ENCODE data around the gene CFAP43. TPM values are rescaled to one million over a fixed set of nuclear protein-coding genes. Genes with fewer than 3 reads are reported as not detected.

CFAP43 gene
- total and polyA plus RNA-seq, 8 donors = under 0.01 to 2.0 (median 0.25) TPM; not detected in 3

DNA sequence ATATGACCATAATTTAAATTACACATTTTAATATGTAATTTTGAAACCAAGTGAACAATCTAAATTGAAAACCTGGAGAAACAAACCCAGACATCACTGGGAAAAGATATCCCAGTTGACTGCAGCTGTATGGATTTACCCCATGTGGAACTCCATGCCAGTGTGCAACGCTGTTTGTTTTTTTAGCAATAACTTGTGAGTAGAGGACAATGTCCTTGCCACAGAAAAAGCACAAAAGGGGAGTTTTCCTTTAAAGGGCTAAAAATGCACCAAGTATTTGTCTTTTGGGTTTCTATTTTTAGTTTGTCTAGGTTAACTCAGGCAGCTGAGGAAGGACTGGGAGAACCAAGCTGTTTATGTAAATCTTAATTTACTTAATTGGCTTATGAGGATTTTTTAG is 131.4 kb downstream of the CFAP43 start:
- intact Hi-C loops (cut with DNase I; ENCODE audit: low total_unique reads) = no loop called here
- Histone ChIP-seq H3K27me3 (no peaks in the 10 kb centered on the region), H3K27ac (no peak overlapping the region), H3K4me1 (no peaks in the 10 kb centered on the region), H3K9me3 (peaks cover 0 to 9% (median 0%) of the 10 kb centered on the region in 4 donors), H3K4me3 (no peak overlapping the region), H3K36me3 (no peaks in the 10 kb centered on the region)
- 0% methylated on average over 1 of the region's 1 CpG for WGBS, 5 donors
- TF ChIP-seq, protein P1, sequence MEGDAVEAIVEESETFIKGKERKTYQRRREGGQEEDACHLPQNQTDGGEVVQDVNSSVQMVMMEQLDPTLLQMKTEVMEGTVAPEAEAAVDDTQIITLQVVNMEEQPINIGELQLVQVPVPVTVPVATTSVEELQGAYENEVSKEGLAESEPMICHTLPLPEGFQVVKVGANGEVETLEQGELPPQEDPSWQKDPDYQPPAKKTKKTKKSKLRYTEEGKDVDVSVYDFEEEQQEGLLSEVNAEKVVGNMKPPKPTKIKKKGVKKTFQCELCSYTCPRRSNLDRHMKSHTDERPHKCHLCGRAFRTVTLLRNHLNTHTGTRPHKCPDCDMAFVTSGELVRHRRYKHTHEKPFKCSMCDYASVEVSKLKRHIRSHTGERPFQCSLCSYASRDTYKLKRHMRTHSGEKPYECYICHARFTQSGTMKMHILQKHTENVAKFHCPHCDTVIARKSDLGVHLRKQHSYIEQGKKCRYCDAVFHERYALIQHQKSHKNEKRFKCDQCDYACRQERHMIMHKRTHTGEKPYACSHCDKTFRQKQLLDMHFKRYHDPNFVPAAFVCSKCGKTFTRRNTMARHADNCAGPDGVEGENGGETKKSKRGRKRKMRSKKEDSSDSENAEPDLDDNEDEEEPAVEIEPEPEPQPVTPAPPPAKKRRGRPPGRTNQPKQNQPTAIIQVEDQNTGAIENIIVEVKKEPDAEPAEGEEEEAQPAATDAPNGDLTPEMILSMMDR (IDR thresholded peaks at IDR 0.05) = no peak
- TF ChIP-seq POLR2A (IDR thresholded peaks at IDR 0.05) = no peak
- no peak for TF ChIP-seq POLR2AphosphoS5 (IDR thresholded peaks at IDR 0.05)
- no peak for TF ChIP-seq EP300 (IDR thresholded peaks at IDR 0.05)
- DNase-seq = no peak

DNA sequence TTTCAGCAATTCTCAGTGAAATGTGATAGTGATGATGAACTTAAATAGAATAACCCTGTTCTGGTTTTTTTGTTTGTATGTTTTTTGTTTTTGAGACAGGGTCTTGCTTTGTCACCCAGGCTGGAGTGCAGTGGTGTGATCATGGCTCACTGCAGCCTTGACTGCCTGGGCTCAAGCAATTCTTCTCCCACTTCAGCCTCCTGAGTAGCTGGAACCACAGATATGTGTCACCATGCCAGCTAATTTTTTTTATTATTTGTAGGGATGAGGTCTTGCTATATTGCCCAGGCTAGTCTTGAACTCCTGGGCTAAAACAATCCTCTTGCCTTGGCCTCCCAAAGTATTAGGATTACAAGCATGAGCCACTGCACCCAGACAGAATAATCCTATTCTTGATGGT is 132.2 kb downstream of the CFAP43 start:
- Histone ChIP-seq H3K36me3 (no peaks in the 10 kb centered on the region), H3K4me1 (no peaks in the 10 kb centered on the region), H3K9me3 (peaks cover 0 to 9% (median 0%) of the 10 kb centered on the region in 4 donors), H3K27ac (no peak overlapping the region), H3K4me3 (no peak overlapping the region), H3K27me3 (no peaks in the 10 kb centered on the region)
- DNase-seq = no peak
- intact Hi-C loops (cut with DNase I; ENCODE audit: low total_unique reads) = no loop called here
- TF ChIP-seq EP300 (IDR thresholded peaks at IDR 0.05) (no peak), POLR2A (IDR thresholded peaks at IDR 0.05) (no peak), POLR2AphosphoS5 (IDR thresholded peaks at IDR 0.05) (no peak)
- TF ChIP-seq, protein P1 (IDR thresholded peaks at IDR 0.05) = no peak

DNA sequence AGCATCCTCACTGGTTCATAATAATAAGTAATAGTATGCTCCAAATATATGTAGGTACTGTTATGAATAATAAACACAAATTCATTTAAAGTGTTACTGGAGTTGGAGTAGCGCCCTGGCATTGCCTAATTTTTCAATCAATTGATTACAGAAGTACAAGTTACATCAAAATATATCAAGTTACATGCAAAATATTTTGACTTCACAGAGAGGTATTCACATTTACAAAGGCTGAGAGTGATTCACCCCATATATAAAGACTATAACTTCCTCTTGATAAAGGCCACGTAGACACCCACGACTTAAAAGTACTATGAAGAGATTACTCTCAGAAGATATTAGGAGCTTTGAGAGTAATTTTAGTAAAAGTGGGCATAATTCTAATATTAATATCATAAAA is 132.9 kb downstream of the CFAP43 start:
- Histone ChIP-seq H3K36me3 (no peaks in the 10 kb centered on the region), H3K4me1 (no peaks in the 10 kb centered on the region), H3K27ac (no peak overlapping the region), H3K4me3 (no peak overlapping the region), H3K27me3 (no peaks in the 10 kb centered on the region), H3K9me3 (peaks cover 0 to 9% (median 0%) of the 10 kb centered on the region in 4 donors)
- DNase-seq = no peak
- 54 to 79% (median 71%) methylated on average over 3 of the region's 3 CpGs for WGBS, 5 donors
- TF ChIP-seq POLR2AphosphoS5 (IDR thresholded peaks at IDR 0.05) (no peak), EP300 (IDR thresholded peaks at IDR 0.05) (no peak), POLR2A (IDR thresholded peaks at IDR 0.05) (no peak)
- TF ChIP-seq, protein P1 (IDR thresholded peaks at IDR 0.05) = no peak
- intact Hi-C loops (cut with DNase I; ENCODE audit: low total_unique reads) = no loop called here

DNA sequence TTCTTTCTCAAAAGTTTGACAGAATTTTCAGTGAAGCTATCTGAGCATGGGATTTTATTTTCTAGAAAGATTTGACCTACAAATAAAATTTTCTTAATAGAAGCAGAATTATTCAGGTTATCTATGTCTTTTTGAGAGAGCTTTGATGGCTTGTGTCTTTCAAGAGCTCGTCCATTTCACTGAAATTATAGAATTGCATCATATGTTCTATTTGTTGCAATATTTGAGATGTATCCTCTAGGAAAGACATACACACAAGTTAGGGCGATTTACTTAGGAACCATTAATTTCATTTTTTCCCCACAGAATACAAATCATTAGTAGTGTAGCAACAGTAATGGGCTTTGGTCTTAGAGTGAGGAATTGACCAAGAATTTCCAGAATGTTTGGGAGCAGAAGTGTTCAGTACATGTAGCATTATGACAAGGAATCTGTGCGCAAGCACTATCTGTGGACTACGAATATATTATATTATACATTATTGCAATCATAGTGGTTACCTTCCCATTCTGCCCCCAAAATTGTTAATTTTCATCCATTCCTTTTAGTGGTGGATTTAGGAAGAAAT is 133.7 kb downstream of the CFAP43 start:
- intact Hi-C loops (cut with DNase I; ENCODE audit: low total_unique reads) = no loop called here
- Histone ChIP-seq H3K27ac (no peak overlapping the region), H3K36me3 (no peaks in the 10 kb centered on the region), H3K4me1 (no peaks in the 10 kb centered on the region), H3K27me3 (no peaks in the 10 kb centered on the region), H3K4me3 (no peak overlapping the region), H3K9me3 (peaks cover 0 to 9% (median 0%) of the 10 kb centered on the region in 4 donors)
- DNase-seq = no peak
- TF ChIP-seq POLR2AphosphoS5 (IDR thresholded peaks at IDR 0.05) = no peak
- TF ChIP-seq, protein P1 (IDR thresholded peaks at IDR 0.05) = no peak
- WGBS, 5 donors = 89 to 95% (median 94%) methylated on average over 4 of the region's 4 CpGs
